ENCODE results near the gene TSHZ2.

TSHZ2 gene

DNA sequence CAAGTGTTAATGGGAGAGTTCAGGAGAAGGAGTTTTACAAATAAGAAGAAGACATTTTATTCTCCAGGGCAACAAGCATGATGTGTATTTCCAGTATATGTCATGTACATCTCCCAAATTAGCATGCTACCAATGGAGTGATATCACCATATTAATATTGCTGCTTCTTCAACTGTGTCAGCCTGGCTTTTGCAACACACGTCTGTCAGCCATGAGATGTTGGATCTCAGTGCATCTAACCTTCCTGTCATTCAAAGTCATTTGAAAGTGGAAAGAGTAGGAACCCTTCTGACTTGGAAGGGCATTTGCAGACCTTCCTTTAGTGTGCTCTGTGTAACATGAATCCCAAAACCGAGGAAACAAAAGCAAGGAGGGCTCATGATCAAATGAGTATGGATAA is 337.4 kb downstream of the TSHZ2 start:
- no peaks in the 10 kb centered on the region for H3K27me3 ChIP-seq (replicated peaks; ENCODE audit: control insufficient read depth, insufficient read depth, low read length)
- H3K4me3 ChIP-seq (replicated peaks; ENCODE audit: low read depth, low read length) = no peak overlapping the region
- DNase-seq (ENCODE audit: extremely low read depth, insufficient read length) = no peak
- TF ChIP-seq, protein P1, sequence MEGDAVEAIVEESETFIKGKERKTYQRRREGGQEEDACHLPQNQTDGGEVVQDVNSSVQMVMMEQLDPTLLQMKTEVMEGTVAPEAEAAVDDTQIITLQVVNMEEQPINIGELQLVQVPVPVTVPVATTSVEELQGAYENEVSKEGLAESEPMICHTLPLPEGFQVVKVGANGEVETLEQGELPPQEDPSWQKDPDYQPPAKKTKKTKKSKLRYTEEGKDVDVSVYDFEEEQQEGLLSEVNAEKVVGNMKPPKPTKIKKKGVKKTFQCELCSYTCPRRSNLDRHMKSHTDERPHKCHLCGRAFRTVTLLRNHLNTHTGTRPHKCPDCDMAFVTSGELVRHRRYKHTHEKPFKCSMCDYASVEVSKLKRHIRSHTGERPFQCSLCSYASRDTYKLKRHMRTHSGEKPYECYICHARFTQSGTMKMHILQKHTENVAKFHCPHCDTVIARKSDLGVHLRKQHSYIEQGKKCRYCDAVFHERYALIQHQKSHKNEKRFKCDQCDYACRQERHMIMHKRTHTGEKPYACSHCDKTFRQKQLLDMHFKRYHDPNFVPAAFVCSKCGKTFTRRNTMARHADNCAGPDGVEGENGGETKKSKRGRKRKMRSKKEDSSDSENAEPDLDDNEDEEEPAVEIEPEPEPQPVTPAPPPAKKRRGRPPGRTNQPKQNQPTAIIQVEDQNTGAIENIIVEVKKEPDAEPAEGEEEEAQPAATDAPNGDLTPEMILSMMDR (IDR thresholded peaks at IDR 0.05; ENCODE audit: insufficient read depth, low read length, poor library complexity, severe bottlenecking) = no peak
- H3K36me3 ChIP-seq (ENCODE audit: control insufficient read depth, insufficient read depth, low read length) = no peaks in the 10 kb centered on the region

DNA sequence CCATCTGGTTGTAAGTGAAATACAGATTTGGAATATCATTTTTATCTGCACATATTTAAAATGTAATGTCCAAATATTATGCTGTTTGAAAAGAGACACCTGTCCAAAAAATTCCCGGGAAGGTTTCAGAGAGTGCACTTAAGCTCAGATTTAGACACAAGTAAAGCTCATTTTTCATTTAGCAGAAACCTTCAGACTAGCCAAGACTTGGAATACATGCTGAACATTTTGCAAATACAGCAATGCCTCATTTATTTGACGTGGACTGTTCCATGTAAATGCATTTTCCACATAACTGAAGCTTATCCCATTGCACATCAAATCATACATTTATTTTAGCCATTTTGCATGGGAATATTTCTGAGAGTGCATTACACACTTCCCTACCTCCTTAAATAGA is 340.8 kb downstream of the TSHZ2 start:
- DNase-seq (ENCODE audit: extremely low read depth, insufficient read length) = no peak
- no peaks in the 10 kb centered on the region for H3K27me3 ChIP-seq (replicated peaks; ENCODE audit: control insufficient read depth, insufficient read depth, low read length)

DNA sequence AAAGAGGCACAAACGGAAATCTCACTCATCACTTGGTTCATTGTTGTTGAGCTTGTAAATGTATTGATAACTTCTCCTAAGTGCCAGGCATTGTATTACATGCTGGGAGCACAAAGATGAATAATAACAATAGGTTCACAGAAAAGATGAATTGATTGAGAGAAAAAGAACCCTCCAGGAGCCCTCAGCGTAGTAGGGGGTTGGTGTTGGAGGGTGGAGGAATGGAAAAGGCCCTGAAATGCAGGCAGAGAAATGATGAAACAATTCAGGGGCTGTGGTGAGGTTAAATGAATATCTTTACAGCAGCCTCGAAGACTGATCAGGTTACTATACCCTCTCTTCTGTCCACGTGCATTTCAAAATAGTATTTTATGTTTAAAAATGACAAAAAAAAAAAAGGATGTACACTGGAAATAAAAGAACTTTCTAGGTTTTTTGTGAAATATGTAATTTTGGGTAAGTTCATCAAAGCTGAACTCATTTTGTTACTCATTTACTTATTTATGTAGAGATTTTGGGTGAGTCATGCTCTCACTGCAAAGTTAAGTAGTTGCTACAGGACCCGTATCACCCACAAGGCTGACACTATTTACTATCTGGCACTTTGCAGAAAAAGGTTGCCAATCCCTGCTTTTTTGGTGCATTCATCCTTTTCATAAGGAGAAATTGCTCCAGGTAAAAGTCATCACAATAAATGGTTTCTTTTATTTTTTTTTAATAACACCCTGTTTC is 344.2 kb downstream of the TSHZ2 start:
- Histone ChIP-seq H3K4me3 (replicated peaks; ENCODE audit: low read depth, low read length) (no peak overlapping the region), H3K27me3 (replicated peaks; ENCODE audit: control insufficient read depth, insufficient read depth, low read length) (no peaks in the 10 kb centered on the region; the same call in 1 of the 2 replicates), H3K36me3 (ENCODE audit: control insufficient read depth, insufficient read depth, low read length) (no peaks in the 10 kb centered on the region)
- TF ChIP-seq, protein P1 (IDR thresholded peaks at IDR 0.05; ENCODE audit: insufficient read depth, low read length, poor library complexity, severe bottlenecking) = no peak
- DNase-seq (ENCODE audit: extremely low read depth, insufficient read length) = no peak

More for the DNA sequence above, 340.8 kb downstream of the TSHZ2 start:
- TF ChIP-seq, protein P1 (IDR thresholded peaks at IDR 0.05; ENCODE audit: insufficient read depth, low read length, poor library complexity, severe bottlenecking) = no peak
- Histone ChIP-seq H3K4me3 (replicated peaks; ENCODE audit: low read depth, low read length) (no peak overlapping the region), H3K36me3 (ENCODE audit: control insufficient read depth, insufficient read depth, low read length) (no peaks in the 10 kb centered on the region)

DNA sequence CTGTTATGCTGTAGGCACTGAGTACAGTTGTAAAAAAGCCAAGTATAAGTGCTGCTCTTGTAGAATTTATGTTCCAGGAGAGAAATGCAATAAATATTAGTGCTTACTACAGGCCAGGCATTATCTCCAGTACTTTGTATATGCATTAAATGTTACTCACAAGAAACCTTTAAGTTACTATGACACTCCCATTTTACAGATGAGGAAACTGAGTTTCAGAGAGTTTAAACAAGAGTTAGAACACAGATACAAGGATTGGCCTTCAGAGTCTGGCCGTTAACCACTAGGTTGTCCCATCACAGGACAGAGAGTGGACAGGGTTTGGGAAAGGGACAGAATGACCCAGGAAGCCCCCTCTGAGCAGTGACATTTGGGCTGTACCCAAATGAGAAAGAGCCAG is 347.0 kb downstream of the TSHZ2 start:
- TF ChIP-seq, protein P1 (IDR thresholded peaks at IDR 0.05; ENCODE audit: insufficient read depth, low read length, poor library complexity, severe bottlenecking) = no peak
- Histone ChIP-seq H3K27me3 (replicated peaks; ENCODE audit: control insufficient read depth, insufficient read depth, low read length) (no peaks in the 10 kb centered on the region; the same call in 1 of the 2 replicates), H3K36me3 (ENCODE audit: control insufficient read depth, insufficient read depth, low read length) (no peaks in the 10 kb centered on the region), H3K4me3 (replicated peaks; ENCODE audit: low read depth, low read length) (no peak overlapping the region)
- no peak for DNase-seq (ENCODE audit: extremely low read depth, insufficient read length)

DNA sequence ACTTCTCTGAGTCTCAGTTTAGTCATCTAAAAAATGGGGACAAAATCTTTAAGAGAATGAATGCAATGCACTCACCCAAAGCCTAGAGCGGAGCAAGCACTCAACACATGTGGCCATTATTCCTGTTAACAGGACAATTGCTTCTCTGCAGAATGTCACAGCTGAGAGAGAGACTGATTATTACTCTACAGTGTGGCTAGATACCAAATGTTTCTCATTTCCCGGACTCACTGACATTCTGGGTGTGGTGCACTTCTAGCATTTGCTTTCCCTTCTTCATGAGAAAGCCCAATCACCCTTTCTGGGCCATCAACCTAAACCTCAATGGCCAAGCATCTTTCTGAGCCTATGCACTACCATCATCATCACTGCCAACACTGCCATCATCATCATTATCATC is 347.6 kb downstream of the TSHZ2 start:
- no peak for DNase-seq (ENCODE audit: extremely low read depth, insufficient read length)

More for the DNA sequence above, 347.6 kb downstream of the TSHZ2 start:
- Histone ChIP-seq H3K36me3 (ENCODE audit: control insufficient read depth, insufficient read depth, low read length) (no peaks in the 10 kb centered on the region), H3K27me3 (replicated peaks; ENCODE audit: control insufficient read depth, insufficient read depth, low read length) (no peaks in the 10 kb centered on the region; the same call in 1 of the 2 replicates), H3K4me3 (replicated peaks; ENCODE audit: low read depth, low read length) (no peak overlapping the region)
- TF ChIP-seq, protein P1 (IDR thresholded peaks at IDR 0.05; ENCODE audit: insufficient read depth, low read length, poor library complexity, severe bottlenecking) = no peak
